GM23338 (cell line): ENCODE results near the gene PADI6. TPM values are rescaled to one million over a fixed set of nuclear protein-coding genes. Genes with fewer than 3 reads are reported as not detected.

Experiments
- polyA plus RNA-seq: library from polyadenylated mRNA; unstranded; fragments of >200 nt; fragmentation: Nextera tagmentation; extraction: Ambion mirVana; gene quantifications from 2 replicates; pipeline ENCODE4 v1.2.1, GENCODE V29; 2016
- total RNA-seq: library from RNA; depleted of rRNA; stranded (reverse); fragments of >200 nt; shearing (Covaris generic); gene quantifications from 2 replicates; pipeline ENCODE4 v1.2.3, GENCODE V29; 2014; rRNA removed

The PADI6 gene
- total and polyA plus RNA-seq, 2 experiments from 2014 or later = not detected

Other genes with a start within 250 kb of the PADI6 start
- 0.27 and 0.28 TPM in 2 replicates for gene PADI1, start 167.1 kb upstream of the PADI6 start, total RNA-seq
- 0.26 TPM in 2 replicates for gene PADI1, start 167.1 kb upstream of the PADI6 start, polyA plus RNA-seq
- gene PADI3, start 123.1 kb upstream of the PADI6 start, total RNA-seq = 0.58 and 0.80 TPM in 2 replicates
- 0.21 and 0.37 TPM in 2 replicates for gene PADI3, start 123.1 kb upstream of the PADI6 start, polyA plus RNA-seq
- 0.08 and 0.52 TPM in 2 replicates for gene PADI4, start 64.0 kb upstream of the PADI6 start, total RNA-seq
- 0.45 TPM in 1 of 2 replicates, not detected in the other for gene PADI4, start 64.0 kb upstream of the PADI6 start, polyA plus RNA-seq
- gene RCC2, start 67.5 kb downstream of the PADI6 start, total RNA-seq = 367 and 386 TPM in 2 replicates
- gene RCC2, start 67.5 kb downstream of the PADI6 start, polyA plus RNA-seq = 97.1 and 99.3 TPM in 2 replicates
- gene ARHGEF10L, start 167.5 kb downstream of the PADI6 start, total RNA-seq = 37.9 and 46.8 TPM in 2 replicates
- 12.1 and 13.4 TPM in 2 replicates for gene ARHGEF10L, start 167.5 kb downstream of the PADI6 start, polyA plus RNA-seq